Right ventricle myocardium superior (tissue), 1 donor: ENCODE measurements around the gene ATP2C1. TPM values are rescaled to one million over a fixed set of nuclear protein-coding genes. Genes with fewer than 3 reads are reported as not detected.
"Not testable (repeated sequence)": the region's sequence is repeated elsewhere in the genome, so short reads cannot be mapped to it uniquely, and the experiment has no call there.

Source experiments
- ATAC-seq: fragments of 200-7000 bp; cut with Tn5 transposase; one replicate; pipeline ENCODE4 v1.9.1; 2020; ENCODE audit warnings: mild to moderate bottlenecking; ENCODE audit not compliant: poor library complexity
- DNase-seq: peaks from one replicate; pipeline ENCODE4 v3.0.0-alpha.2; 2020
- intact Hi-C: fragments of 100-400 bp; cut with DNase I; formaldehyde crosslinking; loops from one replicate; pipeline ENCODE4 v1.11.2; 2022
- long read RNA-seq: library from polyadenylated mRNA; unstranded; transcript quantifications from one replicate; pipeline ENCODE4 v2.0.0, GENCODE V29; 2021
- total RNA-seq: library from RNA; stranded (reverse); fragmentation: NEBNext Ultra II Directional; extraction: Animal tissue kit (Norgen Biotek cat#: 25700); gene quantifications from one replicate; pipeline ENCODE4 v1.2.1, GENCODE V29; 2021
- donor health status: DM: no; HTN: yes; CAD: no; lungs with severe emphysema.

Gene ATP2C1, protein sequence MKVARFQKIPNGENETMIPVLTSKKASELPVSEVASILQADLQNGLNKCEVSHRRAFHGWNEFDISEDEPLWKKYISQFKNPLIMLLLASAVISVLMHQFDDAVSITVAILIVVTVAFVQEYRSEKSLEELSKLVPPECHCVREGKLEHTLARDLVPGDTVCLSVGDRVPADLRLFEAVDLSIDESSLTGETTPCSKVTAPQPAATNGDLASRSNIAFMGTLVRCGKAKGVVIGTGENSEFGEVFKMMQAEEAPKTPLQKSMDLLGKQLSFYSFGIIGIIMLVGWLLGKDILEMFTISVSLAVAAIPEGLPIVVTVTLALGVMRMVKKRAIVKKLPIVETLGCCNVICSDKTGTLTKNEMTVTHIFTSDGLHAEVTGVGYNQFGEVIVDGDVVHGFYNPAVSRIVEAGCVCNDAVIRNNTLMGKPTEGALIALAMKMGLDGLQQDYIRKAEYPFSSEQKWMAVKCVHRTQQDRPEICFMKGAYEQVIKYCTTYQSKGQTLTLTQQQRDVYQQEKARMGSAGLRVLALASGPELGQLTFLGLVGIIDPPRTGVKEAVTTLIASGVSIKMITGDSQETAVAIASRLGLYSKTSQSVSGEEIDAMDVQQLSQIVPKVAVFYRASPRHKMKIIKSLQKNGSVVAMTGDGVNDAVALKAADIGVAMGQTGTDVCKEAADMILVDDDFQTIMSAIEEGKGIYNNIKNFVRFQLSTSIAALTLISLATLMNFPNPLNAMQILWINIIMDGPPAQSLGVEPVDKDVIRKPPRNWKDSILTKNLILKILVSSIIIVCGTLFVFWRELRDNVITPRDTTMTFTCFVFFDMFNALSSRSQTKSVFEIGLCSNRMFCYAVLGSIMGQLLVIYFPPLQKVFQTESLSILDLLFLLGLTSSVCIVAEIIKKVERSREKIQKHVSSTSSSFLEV
- total RNA-seq: 54.9 TPM
- long read RNA-seq, full-length matches to known transcripts: 82 of 115 reads
- long read RNA-seq, partial matches to known transcripts: 10 of 115 reads
- long read RNA-seq, other reads (novel, unspliced or antisense): 23 of 115 reads

DNA sequence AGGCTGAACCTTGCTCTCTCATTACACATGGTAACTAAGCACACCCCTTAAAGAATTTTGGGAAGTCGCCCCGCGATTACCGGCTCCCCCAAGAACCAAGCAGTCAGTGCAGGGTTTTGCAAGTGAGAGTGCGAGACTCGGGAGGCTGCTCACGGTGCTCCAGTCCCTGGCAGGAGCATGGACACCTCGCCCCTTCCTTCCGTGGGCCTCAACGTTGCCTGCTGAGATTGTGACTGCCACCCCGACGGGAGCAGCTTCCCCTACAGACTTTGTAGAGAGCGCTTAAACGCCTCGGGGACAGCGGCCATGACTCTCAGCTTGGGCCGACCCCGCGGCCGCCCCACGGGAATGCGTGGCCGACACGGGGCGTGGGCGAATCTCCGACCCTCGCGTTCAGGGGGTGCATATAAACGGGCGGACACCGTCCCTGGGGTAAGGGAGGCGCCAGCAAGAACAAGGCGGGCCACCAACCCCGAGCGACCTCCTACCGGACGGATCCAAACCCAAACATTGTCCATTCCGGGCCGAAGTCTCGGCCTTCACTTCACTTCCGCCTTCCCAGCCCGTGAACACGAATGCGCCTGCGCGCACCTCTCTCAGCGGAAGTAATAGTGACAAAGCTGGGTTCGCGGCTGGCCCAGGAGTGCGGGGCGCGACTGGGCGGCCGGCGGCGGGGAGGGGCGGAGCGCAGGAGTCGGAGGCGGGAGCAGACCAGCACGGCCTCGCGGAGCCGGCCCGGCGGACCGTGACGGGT lies at the start of gene ATP2C1:
ATP2C1 (plus strand) TSS at position 709 of the 754 bp plus-strand sequence. CDS start 686 bp downstream, outside the sequence.
- DNase-seq (peak; percentile 98), ATAC-seq (peak; percentile 98)
- intact Hi-C loops: loop anchor here (5.0 kb wide), 1 partner anchor 131 kb away; no protein-coding TSS in a partner anchor

GRCh38 chr3:130844462-130844861 lies 49.4 kb upstream of the ATP2C1 start:
- ATAC-seq: no peak
- no peak for DNase-seq

GRCh38 chr3:130846181-130846580 lies 47.7 kb upstream of the ATP2C1 start:
- DNase-seq (no peak), ATAC-seq (no peak)
- intact Hi-C loops: no loop called here

More at GRCh38 chr3:130844462-130844861, 49.4 kb upstream of the ATP2C1 start:
- intact Hi-C loops: no loop called here

- DNase-seq (no peak), ATAC-seq (peak; percentile 42)
- intact Hi-C loops: no loop called here
These were observed 44.8 kb upstream of the ATP2C1 start for GRCh38 chr3:130849091-130849552.

- DNase-seq: no peak
- intact Hi-C loops: no loop called here
- peak; percentile 90 for ATAC-seq
These were observed 43.7 kb upstream of the ATP2C1 start for GRCh38 chr3:130850044-130850797.

GRCh38 chr3:130850843-130851242 lies 43.0 kb upstream of the ATP2C1 start:
- ATAC-seq (peak; percentile 44), DNase-seq (no peak)
- intact Hi-C loops: no loop called here

GRCh38 chr3:130851277-130851676 lies 42.6 kb upstream of the ATP2C1 start:
- DNase-seq (no peak), ATAC-seq (no peak)
- intact Hi-C loops: no loop called here

DNA sequence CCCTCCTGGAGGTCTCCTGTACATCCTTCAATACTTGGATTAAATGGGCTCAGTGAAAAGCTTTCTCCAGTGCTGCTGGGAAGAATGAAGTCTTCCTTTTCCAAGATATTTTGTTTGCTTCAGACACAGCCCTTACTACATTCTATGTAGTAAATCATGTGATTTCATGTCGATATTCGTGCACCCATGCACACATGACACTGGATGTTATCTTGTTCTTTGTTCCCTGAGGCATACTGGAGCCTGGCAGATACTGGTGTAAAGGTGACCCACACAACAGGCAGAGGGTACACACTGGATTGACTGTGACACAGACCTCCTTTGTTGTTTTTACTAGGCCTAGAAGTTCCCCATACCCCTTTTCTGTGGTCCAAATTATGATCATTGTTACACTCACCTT lies 40.3 kb upstream of the ATP2C1 start:
- DNase-seq (no peak), ATAC-seq (no peak)
- intact Hi-C loops: no loop called here

DNA sequence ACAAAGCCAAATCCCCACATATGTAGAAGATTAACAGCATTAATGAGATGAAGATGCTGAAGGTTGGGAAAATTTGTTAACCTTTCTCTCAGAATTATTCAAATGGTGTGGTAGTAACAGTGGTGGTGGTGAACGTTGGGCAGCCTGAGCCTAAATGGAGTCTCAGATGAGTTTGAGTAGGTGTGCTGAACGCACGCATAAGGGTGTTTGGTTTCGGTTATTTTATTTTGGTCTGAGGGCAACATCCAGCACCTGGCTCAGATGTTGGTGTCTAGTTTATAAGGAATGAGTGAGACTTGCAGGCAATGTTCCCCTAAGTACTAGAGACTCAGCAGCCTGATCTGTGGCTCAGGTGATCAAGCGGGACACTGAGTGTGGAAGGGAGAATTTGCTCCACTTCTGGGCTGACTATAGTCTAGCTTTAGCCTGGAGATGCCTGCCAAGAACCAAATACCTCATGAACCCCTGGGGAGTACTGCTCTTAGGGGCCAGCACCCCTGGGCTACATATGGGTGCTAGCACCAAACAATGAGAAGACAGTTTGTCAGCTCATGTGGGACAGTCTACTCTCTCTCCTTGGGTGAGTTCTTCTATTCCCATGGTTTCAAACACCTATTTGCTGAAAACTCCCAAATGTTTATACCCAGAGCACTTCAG lies 39.5 kb upstream of the ATP2C1 start:
- intact Hi-C loops: no loop called here
- no peak for ATAC-seq
- no peak for DNase-seq

DNA sequence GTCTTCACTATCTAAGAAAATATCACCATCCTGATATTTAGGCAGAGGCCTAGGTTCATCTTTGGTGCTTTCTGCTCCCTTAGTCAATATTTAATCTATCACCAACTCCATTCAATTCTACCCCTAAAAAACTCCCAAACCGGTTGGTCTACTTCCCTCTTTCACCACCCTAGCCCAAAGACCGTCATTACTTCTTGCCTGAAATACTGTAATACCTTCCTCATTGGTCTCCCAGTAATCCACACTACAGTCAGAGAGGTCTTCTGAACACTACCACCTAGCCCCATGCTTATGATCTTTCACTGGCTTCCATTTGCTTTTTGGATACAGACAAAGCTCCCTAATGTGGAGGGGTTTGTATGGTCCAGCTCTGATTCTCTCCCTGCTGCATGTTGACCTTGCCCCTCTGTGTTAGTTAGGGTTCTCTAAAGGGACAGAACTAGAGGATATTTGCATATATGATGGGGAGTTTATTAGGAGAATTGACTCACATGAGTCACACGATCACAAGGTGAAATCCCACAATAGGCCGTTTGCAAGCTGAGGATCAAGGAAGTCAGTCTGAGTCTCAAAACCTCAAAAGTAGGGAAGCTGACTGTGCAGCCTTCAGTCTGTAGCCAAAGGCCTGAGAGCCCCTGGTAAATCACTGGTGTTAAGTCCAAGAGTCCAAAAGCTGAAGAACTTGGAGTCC lies 36.4 kb upstream of the ATP2C1 start:
- no peak for DNase-seq

GRCh38 chr3:130862130-130862529 lies 31.8 kb upstream of the ATP2C1 start:
- DNase-seq, ATAC-seq, intact Hi-C loops: not testable (repeated sequence)

More for the DNA sequence above, 36.4 kb upstream of the ATP2C1 start:
- intact Hi-C loops: no loop called here
- no peak for ATAC-seq

DNA sequence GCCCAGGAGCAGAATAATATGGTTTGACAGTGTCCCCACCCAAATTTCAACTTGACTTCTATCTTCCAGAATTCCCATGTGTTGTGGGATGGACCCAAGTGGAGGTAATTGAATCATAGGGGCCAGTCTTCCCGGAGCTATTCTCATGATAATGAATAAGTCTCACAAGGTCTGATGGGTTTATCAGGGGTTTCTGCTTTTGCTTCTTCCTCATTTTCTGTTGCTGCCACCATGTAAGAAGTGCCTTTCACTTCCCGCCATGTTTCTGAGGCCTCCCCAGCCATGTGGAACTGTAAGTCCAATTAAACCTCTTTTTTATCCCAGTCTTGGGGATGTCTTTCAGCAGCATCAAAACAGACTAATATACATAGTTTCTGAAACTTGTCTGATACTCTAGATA lies 28.4 kb upstream of the ATP2C1 start:
- DNase-seq (no peak), ATAC-seq (no peak)
- intact Hi-C loops: no loop called here

DNA sequence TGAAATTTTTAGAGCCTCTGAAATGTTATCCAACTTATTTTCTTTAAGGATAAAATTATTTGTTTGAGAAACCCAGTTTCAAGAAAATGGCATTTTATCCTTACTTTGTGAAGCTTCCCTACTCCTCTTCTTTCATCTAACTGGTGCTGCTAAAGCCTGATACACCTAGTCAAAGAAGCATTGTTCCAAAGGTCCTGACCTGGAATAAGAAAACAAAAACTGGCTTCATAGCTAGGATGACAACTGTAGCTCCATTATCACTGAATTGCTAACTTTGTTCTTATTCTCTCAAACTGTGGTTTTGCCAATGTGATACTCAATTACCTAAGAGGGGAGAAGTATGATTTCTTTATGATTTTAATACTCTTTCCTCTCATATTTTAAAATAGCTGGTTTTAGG lies 27.6 kb upstream of the ATP2C1 start:
- intact Hi-C loops: no loop called here
- DNase-seq (no peak), ATAC-seq (no peak)

- DNase-seq (no peak), ATAC-seq (no peak)
- intact Hi-C loops: no loop called here
These were observed 23.5 kb upstream of the ATP2C1 start for GRCh38 chr3:130870423-130870822.

DNA sequence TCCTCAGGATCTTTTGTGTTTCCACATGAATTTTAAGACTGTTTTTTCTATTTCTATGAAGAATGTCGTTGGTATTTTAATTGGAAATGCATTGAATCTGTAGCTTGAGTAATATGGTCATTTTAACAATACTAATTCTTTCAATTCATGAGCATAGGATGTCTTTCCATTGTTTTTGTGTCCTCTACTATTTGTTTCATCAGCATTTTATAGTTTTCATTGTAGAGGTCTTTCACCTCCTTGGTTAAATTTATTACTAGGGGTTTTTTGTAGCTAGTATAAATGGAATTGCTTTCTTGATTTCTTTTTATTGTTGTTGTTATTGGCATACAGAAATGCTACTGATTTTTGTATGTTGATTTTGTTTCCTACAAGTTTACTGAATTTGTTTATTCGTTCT lies 17.3 kb upstream of the ATP2C1 start:
- ATAC-seq: no peak
- intact Hi-C loops: no loop called here

GRCh38 chr3:130878464-130878863 lies 15.4 kb upstream of the ATP2C1 start:
- intact Hi-C loops: no loop called here
- no peak for ATAC-seq
- DNase-seq: no peak

More for the DNA sequence above, 17.3 kb upstream of the ATP2C1 start:
- no peak for DNase-seq
